GM23248 (cell line): ENCODE data around the gene NAT16. TPM values are rescaled to one million over a fixed set of nuclear protein-coding genes. Genes with fewer than 3 reads are reported as not detected.

ENCODE experiments used
- DNase-seq: peaks from one replicate; pipeline ENCODE4 v3.0.0-alpha.2; 2015
- H2AFZ ChIP-seq: fragments of 200-600 bp; sonication (generic); 2 replicates; pipeline ENCODE4 v1.6.1; 2016; ENCODE audit warnings: antibody characterized with exemption
- H3F3A ChIP-seq: fragments of 200-600 bp; sonication (generic); 2 replicates; pipeline ENCODE4 v1.6.1; 2016; ENCODE audit warnings: mild to moderate bottlenecking, antibody characterized with exemption, mixed run types; ENCODE audit not compliant: insufficient read depth
- H3K27ac ChIP-seq: fragments of 200-600 bp; sonication (generic); 2 replicates; pipeline ENCODE4 v1.5.1; 2016; ENCODE audit warnings: mild to moderate bottlenecking
- H3K27me3 ChIP-seq: fragments of 200-600 bp; sonication (generic); replicated peaks from 2 replicates; pipeline ENCODE4 v1.6.1; 2016; ENCODE audit warnings: mild to moderate bottlenecking; ENCODE audit not compliant: insufficient read depth
- H3K36me3 ChIP-seq: fragments of 200-600 bp; sonication (generic); 2 replicates; pipeline ENCODE4 v1.6.1; 2016; ENCODE audit warnings: low read depth, mild to moderate bottlenecking
- H3K4me1 ChIP-seq: fragments of 200-600 bp; sonication (generic); 2 replicates; pipeline ENCODE4 v1.6.1; 2016; ENCODE audit warnings: mild to moderate bottlenecking; ENCODE audit not compliant: insufficient read depth
- H3K4me2 ChIP-seq: fragments of 200-600 bp; sonication (generic); one replicate; pipeline ENCODE4 v1.6.1; 2016; ENCODE audit warnings: mild to moderate bottlenecking; ENCODE audit not compliant: unreplicated experiment
- H3K4me3 ChIP-seq: fragments of 200-600 bp; sonication (generic); 2 replicates; pipeline ENCODE4 v1.5.1; 2016; ENCODE audit warnings: mild to moderate bottlenecking
- H3K79me2 ChIP-seq: fragments of 200-600 bp; sonication (generic); 2 replicates; pipeline ENCODE4 v1.6.1; 2016; ENCODE audit warnings: mild to moderate bottlenecking; ENCODE audit not compliant: insufficient read depth
- H3K9ac ChIP-seq: fragments of 200-600 bp; sonication (generic); 2 replicates; pipeline ENCODE4 v1.6.1; 2016; ENCODE audit warnings: mild to moderate bottlenecking
- H3K9me2 ChIP-seq: fragments of 200-600 bp; sonication (generic); 2 replicates; pipeline ENCODE4 v1.6.1; 2016; ENCODE audit warnings: mixed run types, mild to moderate bottlenecking, moderate library complexity; ENCODE audit not compliant: insufficient read depth
- H3K9me3 ChIP-seq: fragments of 200-600 bp; sonication (generic); one replicate; pipeline ENCODE4 v1.6.1; 2017; ENCODE audit warnings: low read depth
- H4K20me1 ChIP-seq: fragments of 200-600 bp; sonication (generic); 2 replicates; pipeline ENCODE4 v1.6.0; 2016; ENCODE audit not compliant: insufficient read depth
- EZH2 ChIP-seq: fragments of 200-600 bp; sonication (generic); IDR thresholded peaks from 2 replicates; pipeline ENCODE4 v1.6.1; 2018; ENCODE audit warnings: antibody characterized with exemption, mild to moderate bottlenecking; ENCODE audit not compliant: insufficient read depth, poor library complexity, severe bottlenecking
- EZH2phosphoT487 ChIP-seq: fragments of 200-600 bp; sonication (generic); IDR thresholded peaks from 2 replicates; pipeline ENCODE4 v1.6.1; 2018; ENCODE audit warnings: antibody characterized with exemption, moderate library complexity, mild to moderate bottlenecking, low read depth; ENCODE audit not compliant: insufficient read depth
- WGBS, 2 experiments: methylation state at CpG; one replicate each; pipeline ENCODE4 v1.1.6; 2015 to 2017; ENCODE audit warnings: low lambda C conversion rate in 2 of 2, low coverage in 1 of 2; ENCODE audit errors: missing lambda C conversion rate in 2 of 2; 5-methylcytosine and 5-hydroxymethylcytosine counted together
- in situ Hi-C: fragments of 300-500 bp; cut with MboI; formaldehyde crosslinking; loops from 2 replicates; pipeline ENCODE4 v1.15.0; 2020
- polyA plus RNA-seq: library from polyadenylated mRNA; unstranded; fragments of >200 nt; fragmentation: Nextera tagmentation; extraction: Ambion mirVana; gene quantifications from 2 replicates; pipeline ENCODE4 v1.2.1, GENCODE V29; 2016
- total RNA-seq: library from RNA; depleted of rRNA; stranded (reverse); fragments of >200 nt; shearing (Covaris generic); gene quantifications from 2 replicates; pipeline ENCODE4 v1.2.3, GENCODE V29; 2014

Gene NAT16
- total and polyA plus RNA-seq, 2 experiments from 2014 or later: not detected

- Histone ChIP-seq H3K9ac (no peak overlapping the region), H3K4me1 (no peaks in the 10 kb centered on the region), H2AFZ (no peak overlapping the region), H4K20me1 (no peaks in the 10 kb centered on the region), H3K4me2 (no peak overlapping the region), H3K36me3 (no peaks in the 10 kb centered on the region), H3K9me2 (no peaks in the 10 kb centered on the region), H3K4me3 (no peak overlapping the region), H3F3A (no peaks in the 10 kb centered on the region), H3K79me2 (no peaks in the 10 kb centered on the region), H3K27ac (no peak overlapping the region), H3K27me3 (peaks cover 90% of the 10 kb centered on the region), H3K9me3 (no peaks in the 10 kb centered on the region)
- TF ChIP-seq EZH2phosphoT487 (no peak), EZH2 (no peak)
- 36 to 65% methylated on average over 3 of the region's 3 CpGs for WGBS, 2 experiments
- in situ Hi-C loops: no loop called here
- DNase-seq: no peak
Observed at GRCh38 chr7:101175664-101176063, 4.4 kb downstream of the NAT16 start.

GRCh38 chr7:101174322-101174854, 5.7 kb downstream of the NAT16 start:
- WGBS, 2 experiments: 2 to 5% methylated on average over 27 of the region's 28 CpGs
- in situ Hi-C loops: no loop called here
- H3K4me1 ChIP-seq: no peaks in the 10 kb centered on the region
- H3K27ac ChIP-seq: no peak overlapping the region
- TF ChIP-seq EZH2phosphoT487: no peak
- no peak for TF ChIP-seq EZH2
- H2AFZ ChIP-seq: no peak overlapping the region
- no peaks in the 10 kb centered on the region for H3K36me3 ChIP-seq
- no peak for DNase-seq
- no peaks in the 10 kb centered on the region for H3K79me2 ChIP-seq
- H3K27me3 ChIP-seq: peaks cover 86% of the 10 kb centered on the region
- no peaks in the 10 kb centered on the region for H3F3A ChIP-seq
- no peaks in the 10 kb centered on the region for H4K20me1 ChIP-seq
- no peaks in the 10 kb centered on the region for H3K9me2 ChIP-seq
- no peak overlapping the region for H3K4me3 ChIP-seq
- no peak overlapping the region for H3K4me2 ChIP-seq
- no peak overlapping the region for H3K9ac ChIP-seq
- H3K9me3 ChIP-seq: no peaks in the 10 kb centered on the region

- Histone ChIP-seq H3K4me1 (no peaks in the 10 kb centered on the region), H4K20me1 (no peaks in the 10 kb centered on the region), H3K9me2 (no peaks in the 10 kb centered on the region), H3K36me3 (no peaks in the 10 kb centered on the region), H3K9ac (no peak overlapping the region), H2AFZ (peak overlapping the region; percentile 35; the same call in 1 of the 2 replicates), H3K27me3 (peaks cover 81% of the 10 kb centered on the region), H3F3A (no peaks in the 10 kb centered on the region), H3K79me2 (no peaks in the 10 kb centered on the region), H3K4me2 (peak overlapping the region; percentile 57), H3K27ac (no peak overlapping the region), H3K4me3 (peak overlapping the region; percentile 53), H3K9me3 (no peaks in the 10 kb centered on the region)
- no peak for TF ChIP-seq EZH2phosphoT487
- no peak for TF ChIP-seq EZH2
- DNase-seq: peak; percentile 78
- WGBS, 2 experiments: 6% methylated on average over 16 of the region's 16 CpGs
- in situ Hi-C loops: no loop called here
Observed at GRCh38 chr7:101173752-101174244, 6.3 kb downstream of the NAT16 start.

GRCh38 chr7:101172854-101173751, 7.0 kb downstream of the NAT16 start:
- TF ChIP-seq EZH2phosphoT487 (no peak), EZH2 (peak; percentile 62)
- peak overlapping the region; percentile 57 for H3K4me2 ChIP-seq
- H3K4me1 ChIP-seq: no peaks in the 10 kb centered on the region
- peak overlapping the region; percentile 53 for H3K4me3 ChIP-seq
- no peaks in the 10 kb centered on the region for H3K9me2 ChIP-seq
- H3K9ac ChIP-seq: no peak overlapping the region
- H2AFZ ChIP-seq: peak overlapping the region; percentile 35; the same call in 1 of the 2 replicates
- H3K36me3 ChIP-seq: no peaks in the 10 kb centered on the region
- WGBS, 2 experiments: 1 to 2% methylated on average over 35 to 49 of the region's 53 CpGs
- DNase-seq: peak; percentile 88
- H3F3A ChIP-seq: peaks cover 3% of the 10 kb centered on the region; the same call in 1 of the 2 replicates
- H3K9me3 ChIP-seq: no peaks in the 10 kb centered on the region
- no peaks in the 10 kb centered on the region for H4K20me1 ChIP-seq
- no peak overlapping the region for H3K27ac ChIP-seq
- peaks cover 75% of the 10 kb centered on the region for H3K27me3 ChIP-seq
- in situ Hi-C loops: no loop called here
- no peaks in the 10 kb centered on the region for H3K79me2 ChIP-seq
